DMS53 treated with DMSO at 0.1 percent for 48 hours (cell line): ENCODE results near the gene POLR2A.
"Not testable (repeated sequence)": the region's sequence is repeated elsewhere in the genome, so short reads cannot be mapped to it uniquely, and the experiment has no call there.

ENCODE experiments used
- DNase-seq: peaks from one replicate; lab custom pipeline; 2025; ENCODE audit not compliant: unreplicated experiment; lab: John Stamatoyannopoulos, UW

Gene POLR2A

DNA sequence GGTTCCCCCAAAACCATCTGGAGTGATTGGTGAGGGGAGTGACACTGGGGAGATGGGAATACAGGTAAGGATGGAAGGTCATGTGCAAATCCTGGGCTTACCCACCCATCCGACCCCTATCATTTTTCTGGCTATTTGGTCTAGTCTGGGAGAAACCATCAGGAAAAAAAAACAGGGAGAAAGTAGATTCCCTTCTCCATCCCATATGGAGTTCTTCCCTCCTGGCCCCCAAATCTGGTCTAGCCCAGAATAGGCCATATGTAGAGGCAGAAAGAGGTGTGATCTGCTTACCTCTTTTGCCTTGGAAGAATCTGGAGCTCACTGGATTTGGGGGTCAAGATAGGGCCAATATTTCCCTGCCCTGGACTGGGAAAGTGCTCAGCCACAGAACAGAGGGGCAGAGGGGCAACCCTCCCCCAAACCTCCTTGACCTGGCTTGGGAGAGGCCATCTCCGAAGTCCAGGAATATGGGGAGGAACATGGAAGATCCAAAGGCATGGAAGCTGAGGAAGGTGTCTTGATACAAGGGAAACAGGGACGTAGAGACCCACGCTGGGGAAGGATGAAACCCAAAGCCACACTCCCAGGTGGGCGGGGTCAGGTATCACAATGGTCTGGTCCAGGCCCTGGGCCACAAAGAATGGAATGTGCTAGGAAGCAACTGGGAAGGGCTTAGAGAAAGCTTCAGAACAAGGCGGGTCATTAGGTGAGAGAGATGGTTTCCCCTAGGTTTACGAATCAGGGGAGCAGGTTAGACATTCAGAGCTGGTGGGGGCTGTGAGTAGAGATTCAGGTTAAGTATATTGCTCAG is 23.1 kb upstream of the POLR2A start:
- no peak for DNase-seq

DNA sequence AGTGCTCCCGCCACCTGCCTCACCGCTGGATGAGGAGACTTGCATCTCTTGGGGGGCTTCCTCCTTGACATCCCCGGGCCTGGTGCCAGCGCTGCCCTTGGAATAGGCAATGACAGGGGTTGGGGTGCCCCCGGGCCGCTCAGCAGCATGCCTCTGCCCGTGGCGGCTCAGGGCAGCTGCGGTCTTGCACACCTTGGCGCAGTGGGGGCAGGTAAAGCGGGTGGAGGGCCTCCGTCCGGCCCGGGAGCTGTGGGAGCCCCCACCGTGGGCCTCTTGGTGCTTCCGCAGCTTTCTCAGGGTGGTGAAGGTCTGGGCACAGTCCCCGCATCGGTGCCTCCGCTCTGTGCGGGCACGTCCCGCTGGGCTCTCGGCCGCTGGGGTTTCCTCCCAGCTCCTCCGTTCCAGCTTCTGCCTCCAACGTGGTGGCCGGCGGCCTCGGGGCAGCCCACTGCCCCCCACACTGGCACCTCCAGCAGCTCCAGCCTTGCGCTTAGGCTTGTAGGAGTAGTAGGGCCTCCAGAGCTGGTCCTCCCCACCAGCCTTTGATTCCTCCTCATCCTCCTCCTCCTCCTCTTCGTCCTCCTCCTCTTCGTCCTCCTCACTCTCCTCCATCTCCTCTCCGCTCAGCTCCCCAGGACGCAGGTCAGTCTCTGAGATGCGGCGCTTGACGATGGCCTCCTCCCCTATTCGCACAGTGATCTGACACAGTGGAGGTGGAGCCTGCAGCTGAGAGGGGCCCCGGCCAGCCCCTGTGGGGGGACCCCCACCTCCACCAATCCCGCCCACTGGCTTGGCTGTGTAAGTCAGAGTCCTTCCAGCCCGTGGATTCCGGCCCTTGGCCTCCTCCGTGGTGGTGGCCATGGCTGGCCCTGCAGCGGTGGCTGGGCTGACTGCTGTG is 21.4 kb upstream of the POLR2A start:
- DNase-seq = no peak

DNA sequence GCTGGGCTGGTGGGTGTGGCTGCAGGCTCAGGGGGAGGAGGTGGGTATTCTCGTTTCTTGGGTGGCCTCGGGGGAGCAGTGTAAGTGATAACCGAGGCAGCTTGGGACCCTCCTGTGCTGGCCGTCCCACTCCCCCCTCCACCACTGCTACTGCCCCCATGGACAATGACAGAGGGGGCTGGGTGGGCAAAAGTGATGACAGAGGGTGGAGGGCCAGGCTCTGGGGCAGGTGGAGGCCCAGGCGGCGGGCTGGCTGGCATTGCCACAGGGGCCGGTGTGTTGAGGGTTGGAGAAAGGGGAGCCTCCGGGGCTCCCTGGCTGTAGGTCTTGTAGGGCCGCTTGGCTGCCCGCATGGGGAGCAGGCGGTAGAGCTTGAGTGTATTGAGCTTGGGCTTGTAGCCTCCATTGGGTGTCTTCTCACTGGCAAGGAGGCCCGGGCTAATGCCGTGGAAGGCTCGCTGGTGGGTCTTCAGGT is 20.8 kb upstream of the POLR2A start:
- DNase-seq = no peak

DNA sequence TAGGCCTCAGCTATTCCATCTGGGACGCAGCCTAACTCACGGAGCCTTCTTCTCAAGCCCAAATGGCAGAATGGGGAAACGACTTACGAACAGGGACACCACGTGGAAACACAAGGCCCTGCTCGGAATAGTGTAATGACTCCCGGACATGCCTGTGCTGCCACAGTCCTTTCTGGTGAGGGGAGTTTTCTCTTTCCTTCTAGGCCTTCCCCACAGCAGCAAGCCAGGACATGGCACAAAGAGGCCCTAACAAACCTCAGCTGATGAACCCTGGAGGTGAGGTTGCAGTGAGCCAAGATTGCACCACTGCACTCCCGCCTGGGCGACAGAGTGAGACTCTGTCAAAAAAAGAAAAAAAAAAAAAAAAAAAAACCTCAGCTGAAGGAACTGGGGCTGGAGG is 20.1 kb upstream of the POLR2A start:
- no peak for DNase-seq

DNA sequence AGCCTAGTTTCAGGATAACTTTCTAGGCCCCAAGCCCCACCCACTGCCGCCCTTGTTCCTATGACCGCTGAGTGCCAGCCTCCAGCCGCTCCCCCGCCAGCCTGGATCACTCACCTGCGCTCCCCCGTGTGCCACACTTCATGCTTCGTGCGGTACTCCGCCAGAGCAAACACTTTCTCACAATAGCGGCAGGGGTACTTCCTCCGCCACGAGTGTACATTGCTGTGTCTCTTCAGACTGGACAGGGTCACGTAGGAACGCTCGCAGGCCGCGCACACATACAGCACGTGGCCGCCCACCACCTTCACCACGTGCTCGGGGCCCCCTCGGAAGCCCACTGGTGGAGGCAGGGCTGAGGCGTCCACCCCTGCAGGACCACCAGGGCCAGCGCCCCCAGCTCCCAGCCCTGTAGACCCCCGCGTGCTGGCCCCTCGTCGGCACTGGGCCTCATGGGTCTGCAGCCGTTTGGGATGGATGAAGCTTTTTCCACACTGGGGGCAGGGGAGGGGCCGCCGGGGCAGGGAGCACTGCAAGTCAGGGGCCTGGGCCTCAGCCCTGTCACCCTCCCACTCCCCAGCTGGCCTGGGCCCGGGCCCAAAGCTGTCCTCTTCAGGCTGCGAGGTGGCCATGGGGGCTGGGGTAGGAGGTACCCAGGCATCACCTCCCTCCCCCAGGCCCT is 18.4 kb upstream of the POLR2A start:
- no peak for DNase-seq

DNA sequence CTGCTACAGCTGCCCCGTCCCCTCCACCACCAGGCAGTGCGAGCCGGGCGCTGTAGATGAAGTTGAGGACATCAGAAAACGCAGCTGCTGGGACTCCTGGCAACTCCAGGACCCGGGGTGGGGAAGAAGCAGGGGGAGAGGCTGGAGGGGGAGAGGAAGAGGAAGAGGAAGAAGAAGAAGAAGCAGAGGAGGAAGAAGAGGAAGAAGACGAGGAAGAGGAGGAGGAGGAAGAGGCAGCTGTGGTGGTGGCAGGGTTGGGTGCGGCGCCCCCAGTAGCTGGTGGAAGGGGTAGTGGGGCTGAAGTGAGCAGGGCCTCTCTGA is 17.9 kb upstream of the POLR2A start:
- no peak for DNase-seq

DNA sequence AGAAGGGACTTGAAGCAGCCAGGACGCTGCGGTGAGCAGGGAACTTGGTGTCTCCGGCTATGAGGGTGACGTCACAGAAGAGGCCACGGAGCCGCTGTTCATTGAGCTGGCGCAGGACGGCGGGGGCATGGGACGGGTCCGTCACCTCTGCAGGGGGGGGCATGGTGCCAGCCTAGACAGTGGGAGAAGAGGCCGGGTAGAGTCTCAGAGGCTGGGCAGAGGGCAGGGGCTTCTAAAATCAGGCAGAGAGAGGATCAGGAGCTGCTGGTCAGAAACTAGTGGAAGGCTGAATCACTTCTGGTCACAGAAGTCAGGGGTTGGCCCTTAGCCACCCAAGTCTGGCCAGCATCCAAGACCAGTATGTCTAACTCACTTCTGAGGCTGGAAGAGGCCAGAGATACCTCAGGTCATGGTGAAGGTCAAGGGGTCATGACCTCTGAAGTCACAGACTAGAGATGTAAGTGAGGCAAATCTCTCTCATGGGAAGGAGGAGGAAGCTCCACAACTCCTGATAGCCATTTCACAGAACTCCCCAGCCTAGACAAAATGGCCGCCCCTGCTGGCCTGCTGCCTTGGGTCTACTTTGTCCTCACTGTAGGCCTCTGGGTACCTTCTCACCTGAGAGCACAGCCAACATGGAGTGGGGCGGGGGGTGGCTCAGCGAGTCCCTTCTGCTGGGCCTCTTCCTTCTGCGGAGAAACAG is 17.4 kb upstream of the POLR2A start:
- DNase-seq = no peak

DNA sequence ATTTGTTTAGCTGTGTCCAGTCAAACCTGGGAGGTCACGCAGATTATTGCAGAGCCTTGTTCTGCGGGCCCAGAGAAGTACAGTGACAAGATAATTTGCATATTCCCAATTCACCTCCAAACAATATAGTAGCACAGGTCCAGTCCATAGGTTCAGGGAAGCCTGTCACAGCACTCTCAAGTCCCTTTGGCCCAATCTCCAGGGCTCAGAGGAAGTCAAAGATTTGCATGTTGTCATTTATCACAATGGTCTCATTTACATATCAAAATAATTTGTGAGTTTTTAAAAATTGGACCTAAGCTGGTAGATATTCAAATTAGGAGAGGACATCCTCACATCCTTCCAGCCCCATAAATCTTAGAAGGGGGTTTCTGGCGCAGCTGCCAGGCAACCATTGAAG is 16.7 kb upstream of the POLR2A start:
- no peak for DNase-seq

DNA sequence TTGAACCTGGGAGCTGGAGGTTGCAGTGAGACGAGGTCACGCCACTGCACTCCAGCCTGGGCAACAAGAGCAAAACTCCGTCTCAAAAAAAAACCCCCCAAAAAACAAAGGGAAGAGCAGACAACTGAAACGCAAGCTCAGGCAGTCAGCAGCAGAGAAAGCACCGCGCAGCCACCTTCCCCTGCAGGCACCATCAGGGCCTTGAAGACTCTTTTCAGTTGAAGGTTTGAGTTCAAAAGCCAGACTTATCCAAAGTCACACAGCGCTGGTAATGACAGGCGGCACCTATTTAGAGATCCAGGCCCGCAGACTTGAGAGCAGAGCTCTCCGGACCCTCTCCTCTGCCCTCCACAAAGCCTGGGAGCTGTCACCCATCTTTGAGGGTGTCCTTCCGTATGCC is 15.9 kb upstream of the POLR2A start:
- no peak for DNase-seq

DNA sequence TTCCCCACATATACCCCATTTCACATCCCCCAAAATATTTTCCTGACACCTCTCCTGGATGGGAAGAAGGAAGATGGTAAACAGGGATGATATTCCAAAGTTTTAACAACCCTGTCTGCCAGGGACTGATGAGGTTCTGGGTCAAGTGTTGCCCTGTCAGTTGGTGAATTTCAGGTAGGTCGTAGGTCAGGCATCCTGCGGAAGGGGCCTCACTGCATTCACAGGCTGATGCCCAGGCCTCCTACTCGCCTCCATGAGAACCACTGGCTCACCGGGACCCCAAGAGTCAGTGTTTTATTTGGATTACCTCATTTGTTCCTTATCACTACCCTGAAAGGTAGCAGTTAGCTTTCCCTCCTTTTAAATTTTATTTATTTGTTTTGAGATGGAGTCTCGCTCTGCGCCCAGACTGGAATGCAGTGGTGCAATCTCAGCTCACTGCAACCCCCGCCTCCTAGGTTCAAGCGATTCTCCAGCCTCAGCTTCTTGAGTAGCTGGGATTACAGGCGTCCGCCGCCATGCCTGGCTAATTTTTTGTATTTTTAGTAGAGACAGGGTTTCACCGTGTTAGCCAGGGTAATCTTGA is 15.3 kb upstream of the POLR2A start:
- DNase-seq = no peak

DNA sequence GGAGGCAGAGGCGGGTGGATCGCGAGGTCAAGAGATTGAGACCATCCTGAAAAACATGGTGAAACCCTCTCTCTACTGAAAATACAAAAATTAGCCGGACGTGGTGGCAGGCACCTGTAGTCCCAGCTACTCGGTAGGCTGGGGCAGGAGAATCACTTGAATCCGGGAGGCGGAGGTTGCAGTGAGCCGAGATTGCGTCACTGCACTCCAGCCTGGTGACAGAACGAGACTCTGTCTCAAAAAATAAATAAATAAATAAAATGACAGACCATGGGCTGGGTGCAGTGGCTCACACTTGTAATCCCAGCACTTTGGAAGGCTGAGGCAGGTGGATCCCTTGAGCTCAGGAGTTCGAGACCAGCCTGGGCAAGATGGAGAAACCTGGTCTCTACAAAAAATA is 14.3 kb upstream of the POLR2A start:
- DNase-seq = not testable (repeated sequence)

DNA sequence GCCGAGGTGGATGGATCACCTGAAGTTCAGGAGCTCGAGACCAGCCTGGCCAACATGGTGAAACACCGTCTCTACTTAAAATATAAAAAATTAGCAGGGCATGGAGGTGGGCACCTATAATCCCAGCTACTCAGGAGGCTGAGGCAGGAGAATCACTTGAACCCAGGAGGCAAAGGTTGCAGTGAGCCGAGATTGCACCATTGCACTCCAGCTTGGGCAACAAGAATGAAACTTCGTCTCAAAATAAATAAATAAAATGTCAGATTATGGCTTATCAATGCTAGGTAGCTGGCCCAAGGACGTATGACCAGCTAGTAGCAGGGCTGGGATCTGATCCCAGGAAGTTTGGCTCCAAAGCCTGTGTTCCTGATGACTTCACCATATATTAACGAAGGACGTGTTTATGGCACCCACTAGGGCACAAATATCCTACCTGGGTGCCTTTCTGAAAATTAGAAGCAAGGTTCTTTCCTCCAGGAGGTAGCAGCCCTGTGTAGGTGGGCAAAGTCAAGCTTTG is 13.7 kb upstream of the POLR2A start:
- not testable (repeated sequence) for DNase-seq

DNA sequence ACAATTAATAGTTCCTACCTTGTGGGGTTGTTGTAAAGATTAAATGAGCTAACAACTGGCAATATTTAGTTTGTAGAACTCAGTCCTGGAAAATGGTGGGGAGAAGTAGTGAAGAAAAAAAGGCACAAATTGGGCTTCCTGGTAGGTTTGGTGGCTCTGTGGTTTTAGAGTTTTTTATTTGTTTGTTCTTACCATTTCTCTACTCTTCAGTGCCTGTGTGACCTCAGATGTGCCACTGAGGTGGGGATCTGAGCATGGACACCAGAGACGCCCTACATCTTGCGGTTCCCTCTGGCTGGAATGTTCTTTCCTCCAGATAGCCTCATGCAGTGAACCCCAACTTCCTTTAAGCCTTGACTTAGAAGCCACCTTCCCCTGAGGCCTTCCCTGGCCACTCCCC is 12.4 kb upstream of the POLR2A start:
- no peak for DNase-seq

DNA sequence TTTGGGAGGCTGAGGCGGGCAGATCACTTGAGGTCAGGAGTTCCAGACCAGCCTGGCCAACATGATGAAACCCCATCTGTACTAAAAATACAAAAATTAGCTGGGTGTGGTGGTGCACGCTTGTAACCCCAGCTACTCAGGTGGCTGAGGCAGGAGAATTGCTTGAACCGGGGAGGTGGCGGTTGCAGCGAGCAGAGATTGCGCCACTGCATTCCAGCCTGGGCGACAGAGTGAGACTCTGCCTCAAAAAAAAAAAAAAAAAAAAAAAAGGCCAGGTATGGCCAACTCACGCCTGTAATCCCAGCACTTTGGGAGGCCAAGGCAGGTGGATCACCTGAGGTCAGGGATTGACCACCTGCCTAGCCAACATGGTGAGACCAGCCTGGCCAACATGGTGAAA is 9.4 kb upstream of the POLR2A start:
- DNase-seq = not testable (repeated sequence)

DNA sequence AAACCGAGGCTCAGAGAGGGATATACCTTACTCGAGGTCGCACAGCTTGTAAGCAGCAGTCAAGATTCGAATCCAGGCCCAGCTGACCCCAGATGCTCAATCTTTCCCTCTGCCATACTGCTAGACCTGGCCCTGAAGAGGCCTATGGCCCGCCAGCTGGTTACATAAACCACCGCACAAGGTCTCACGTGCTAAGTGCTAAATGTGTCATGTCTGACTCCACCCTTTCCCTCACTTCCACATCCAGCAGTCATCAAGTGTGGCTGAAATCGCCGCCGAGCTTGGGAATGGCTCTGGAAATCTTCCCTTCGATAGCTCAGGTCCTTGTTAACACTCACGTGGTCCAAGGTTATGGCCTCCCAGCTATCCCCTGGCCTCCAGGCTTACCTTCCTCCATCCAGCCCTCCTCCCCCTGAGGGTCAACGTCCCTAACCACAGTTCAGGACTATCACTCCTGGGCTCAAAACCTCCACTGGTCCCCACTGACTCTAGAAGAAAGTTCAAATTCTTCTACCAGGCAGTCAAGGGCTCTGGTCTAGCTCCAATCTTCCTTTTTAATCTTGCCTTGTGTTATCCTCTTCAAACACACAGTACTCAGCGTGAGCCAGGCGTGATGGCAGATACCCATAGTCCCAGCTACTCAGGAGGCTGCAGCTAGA is 8.3 kb upstream of the POLR2A start:
- no peak for DNase-seq

DNA sequence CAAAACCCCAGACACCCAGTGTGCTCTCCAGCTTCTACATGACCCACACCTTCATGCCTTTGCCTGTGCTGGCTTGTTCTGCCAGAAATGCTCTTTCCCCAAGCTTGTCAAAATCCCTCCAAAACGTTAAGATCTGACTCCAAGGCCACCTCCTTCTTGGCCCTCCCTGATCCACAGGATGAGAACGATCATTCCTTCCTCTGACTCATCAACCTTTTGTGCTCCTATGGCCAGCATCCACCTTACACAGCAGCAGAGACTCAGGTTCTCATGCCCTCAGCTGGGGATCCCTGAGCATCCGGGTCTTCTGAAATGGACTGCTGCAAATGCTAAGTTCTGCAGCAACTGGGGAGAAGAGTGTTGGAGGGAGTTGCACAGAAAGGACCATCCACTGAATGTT is 7.7 kb upstream of the POLR2A start:
- no peak for DNase-seq

DNA sequence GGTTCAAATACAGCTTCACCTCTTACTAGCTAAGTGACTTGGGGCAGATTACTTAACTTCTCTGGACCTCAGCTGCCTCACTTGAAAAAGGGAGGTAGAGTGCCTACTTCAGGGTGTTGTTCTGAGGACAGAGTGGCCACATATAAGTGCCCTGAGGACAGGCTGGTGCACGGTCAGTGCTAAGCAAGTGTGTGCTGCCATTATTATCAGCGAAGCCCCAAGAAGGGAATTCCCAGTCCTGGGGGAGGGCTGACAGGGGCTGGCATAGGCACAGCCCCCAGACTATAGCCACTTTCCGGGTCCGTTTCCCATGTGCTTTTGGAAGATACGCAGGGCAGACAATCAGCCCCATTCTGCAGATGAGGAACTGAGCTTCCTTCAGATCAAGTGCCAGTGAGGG is 7.2 kb upstream of the POLR2A start:
- DNase-seq = no peak

DNA sequence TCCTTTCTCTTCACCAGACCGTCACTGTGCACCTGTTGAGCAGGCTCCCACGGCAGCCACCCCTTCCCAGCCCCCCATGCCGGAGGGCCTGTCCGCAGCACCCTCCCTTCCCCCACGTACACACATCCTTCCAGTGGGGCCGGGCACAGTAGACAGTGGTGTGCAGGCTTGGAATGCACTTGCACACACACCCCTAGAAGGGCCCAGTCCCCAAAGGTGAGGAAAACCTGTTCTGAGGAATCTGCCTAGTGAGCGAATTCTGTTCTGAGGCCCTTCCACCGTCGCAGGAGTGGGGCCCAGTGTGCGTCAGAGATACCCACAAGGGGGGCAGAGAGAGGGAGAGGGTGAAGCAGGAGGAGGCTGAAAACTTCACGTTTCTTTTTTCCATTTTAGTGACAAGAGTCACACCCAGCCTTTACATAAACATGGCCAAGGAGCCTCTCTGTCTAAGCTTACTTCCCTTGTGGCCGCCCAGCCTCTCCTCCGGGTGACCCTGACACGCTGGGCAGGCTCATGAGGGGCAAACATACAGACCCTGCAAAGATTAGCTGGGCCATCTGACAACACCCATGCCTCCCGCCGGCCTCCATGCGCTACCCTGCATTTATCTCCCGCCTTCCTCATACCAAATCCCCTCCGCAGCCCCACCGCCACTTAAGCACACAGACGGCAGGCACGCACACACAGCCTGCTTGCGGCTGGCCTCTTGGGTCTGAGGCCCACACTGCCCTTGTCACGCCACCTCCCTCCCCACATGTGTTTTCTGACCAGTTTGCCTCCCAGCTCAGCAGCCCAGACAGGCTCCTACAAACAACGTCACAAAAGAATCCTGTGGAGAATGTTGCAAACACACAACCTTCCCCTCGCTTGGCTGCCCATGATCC is 6.5 kb upstream of the POLR2A start:
- no peak for DNase-seq
